ENCODE data around the gene C16orf86.

GRCh38 chr16:67660564-67661028, 6.0 kb upstream of the C16orf86 start, which contains the start of gene PARD6A:
- TF ChIP-seq TAF1 (IDR thresholded peaks at IDR 0.05; ENCODE audit: borderline replicate concordance, insufficient read depth, low read length): no peak
- TF ChIP-seq FOXP2 (optimal IDR thresholded peaks at IDR 0.05; ENCODE audit: borderline replicate concordance, extremely low read depth, extremely low read length, insufficient read depth): no peak

All from PFSK-1 (cell line).